Measurements from ENCODE around the gene C19orf85.

DNA sequence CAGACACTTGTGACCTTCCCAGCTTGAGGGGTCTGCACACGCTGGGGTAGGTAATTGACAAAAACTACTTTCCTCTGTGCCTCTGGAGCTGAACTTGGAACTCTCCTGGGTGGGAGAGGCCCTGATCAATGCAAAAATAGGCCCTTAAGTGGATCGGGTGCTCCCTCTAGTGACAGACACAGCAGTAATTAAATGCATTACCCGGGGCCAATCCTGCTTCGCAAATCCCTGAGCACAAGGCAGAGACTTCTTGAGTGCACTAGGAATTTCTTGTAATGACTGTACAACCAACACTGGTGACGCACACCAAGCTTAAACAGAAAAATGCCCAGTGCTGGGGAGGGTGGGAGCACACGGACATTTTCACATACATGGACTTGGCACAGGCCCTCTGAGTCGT lies 46.4 kb downstream of the C19orf85 start:
- TF ChIP-seq, protein P1, sequence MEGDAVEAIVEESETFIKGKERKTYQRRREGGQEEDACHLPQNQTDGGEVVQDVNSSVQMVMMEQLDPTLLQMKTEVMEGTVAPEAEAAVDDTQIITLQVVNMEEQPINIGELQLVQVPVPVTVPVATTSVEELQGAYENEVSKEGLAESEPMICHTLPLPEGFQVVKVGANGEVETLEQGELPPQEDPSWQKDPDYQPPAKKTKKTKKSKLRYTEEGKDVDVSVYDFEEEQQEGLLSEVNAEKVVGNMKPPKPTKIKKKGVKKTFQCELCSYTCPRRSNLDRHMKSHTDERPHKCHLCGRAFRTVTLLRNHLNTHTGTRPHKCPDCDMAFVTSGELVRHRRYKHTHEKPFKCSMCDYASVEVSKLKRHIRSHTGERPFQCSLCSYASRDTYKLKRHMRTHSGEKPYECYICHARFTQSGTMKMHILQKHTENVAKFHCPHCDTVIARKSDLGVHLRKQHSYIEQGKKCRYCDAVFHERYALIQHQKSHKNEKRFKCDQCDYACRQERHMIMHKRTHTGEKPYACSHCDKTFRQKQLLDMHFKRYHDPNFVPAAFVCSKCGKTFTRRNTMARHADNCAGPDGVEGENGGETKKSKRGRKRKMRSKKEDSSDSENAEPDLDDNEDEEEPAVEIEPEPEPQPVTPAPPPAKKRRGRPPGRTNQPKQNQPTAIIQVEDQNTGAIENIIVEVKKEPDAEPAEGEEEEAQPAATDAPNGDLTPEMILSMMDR (conservative IDR thresholded peaks at IDR 0.05; ENCODE audit: low read depth in 2 of 2), result peak; percentile 83 to 94
- TF ChIP-seq, protein P2, sequence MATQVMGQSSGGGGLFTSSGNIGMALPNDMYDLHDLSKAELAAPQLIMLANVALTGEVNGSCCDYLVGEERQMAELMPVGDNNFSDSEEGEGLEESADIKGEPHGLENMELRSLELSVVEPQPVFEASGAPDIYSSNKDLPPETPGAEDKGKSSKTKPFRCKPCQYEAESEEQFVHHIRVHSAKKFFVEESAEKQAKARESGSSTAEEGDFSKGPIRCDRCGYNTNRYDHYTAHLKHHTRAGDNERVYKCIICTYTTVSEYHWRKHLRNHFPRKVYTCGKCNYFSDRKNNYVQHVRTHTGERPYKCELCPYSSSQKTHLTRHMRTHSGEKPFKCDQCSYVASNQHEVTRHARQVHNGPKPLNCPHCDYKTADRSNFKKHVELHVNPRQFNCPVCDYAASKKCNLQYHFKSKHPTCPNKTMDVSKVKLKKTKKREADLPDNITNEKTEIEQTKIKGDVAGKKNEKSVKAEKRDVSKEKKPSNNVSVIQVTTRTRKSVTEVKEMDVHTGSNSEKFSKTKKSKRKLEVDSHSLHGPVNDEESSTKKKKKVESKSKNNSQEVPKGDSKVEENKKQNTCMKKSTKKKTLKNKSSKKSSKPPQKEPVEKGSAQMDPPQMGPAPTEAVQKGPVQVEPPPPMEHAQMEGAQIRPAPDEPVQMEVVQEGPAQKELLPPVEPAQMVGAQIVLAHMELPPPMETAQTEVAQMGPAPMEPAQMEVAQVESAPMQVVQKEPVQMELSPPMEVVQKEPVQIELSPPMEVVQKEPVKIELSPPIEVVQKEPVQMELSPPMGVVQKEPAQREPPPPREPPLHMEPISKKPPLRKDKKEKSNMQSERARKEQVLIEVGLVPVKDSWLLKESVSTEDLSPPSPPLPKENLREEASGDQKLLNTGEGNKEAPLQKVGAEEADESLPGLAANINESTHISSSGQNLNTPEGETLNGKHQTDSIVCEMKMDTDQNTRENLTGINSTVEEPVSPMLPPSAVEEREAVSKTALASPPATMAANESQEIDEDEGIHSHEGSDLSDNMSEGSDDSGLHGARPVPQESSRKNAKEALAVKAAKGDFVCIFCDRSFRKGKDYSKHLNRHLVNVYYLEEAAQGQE (IDR thresholded peaks at IDR 0.05; ENCODE audit: unreplicated experiment), result no peak
- TF ChIP-seq POLR2AphosphoS5 (IDR thresholded peaks at IDR 0.05; ENCODE audit: low read depth) (no peak), EZH2phosphoT487 (IDR thresholded peaks at IDR 0.05; ENCODE audit: unreplicated experiment) (no peak), ETS1 (IDR thresholded peaks at IDR 0.05) (no peak), NANOG (IDR thresholded peaks at IDR 0.05; ENCODE audit: borderline replicate concordance) (no peak), CREB1 (CRISPR knock-in tag; IDR thresholded peaks at IDR 0.05; ENCODE audit: low read depth) (0 out of 2 replicates have a peak, but pooled peaks have one; percentile 20)
